SKM-1 treated with dmso at 0.1 percent for 144 hours (cell line): ENCODE measurements around the gene AP1M1.

Experiments used
- DNase-seq: peaks from one replicate; lab custom pipeline; 2025; ENCODE audit not compliant: unreplicated experiment; lab: John Stamatoyannopoulos, UW

AP1M1 gene

DNA sequence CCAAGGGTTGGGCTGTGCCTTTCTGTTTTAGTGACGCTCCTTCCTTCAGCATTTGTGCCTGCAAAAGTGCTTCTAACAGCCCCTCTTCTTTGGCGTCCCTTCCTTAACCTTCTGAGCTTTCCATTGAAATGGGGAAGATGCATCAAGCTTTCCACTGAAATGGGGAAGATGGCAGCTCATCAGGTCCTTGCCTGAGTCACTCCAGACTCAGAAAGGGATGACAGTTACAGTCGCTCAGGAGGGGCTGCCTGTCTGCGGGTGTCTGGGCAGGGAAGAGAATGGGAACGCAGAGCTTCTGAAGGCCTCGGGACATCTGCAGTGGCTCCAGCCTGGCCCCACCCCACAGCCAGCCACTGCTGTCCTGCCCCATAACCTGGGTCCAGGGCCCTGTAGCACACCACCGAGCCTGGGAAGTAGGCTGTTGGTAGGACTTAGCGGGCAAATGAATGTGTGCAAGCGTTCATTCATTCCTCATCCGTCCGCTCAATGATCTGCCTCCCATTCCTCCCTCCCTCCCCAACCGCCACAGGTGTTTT lies 9.8 kb downstream of the AP1M1 start:
- no peak for DNase-seq

DNA sequence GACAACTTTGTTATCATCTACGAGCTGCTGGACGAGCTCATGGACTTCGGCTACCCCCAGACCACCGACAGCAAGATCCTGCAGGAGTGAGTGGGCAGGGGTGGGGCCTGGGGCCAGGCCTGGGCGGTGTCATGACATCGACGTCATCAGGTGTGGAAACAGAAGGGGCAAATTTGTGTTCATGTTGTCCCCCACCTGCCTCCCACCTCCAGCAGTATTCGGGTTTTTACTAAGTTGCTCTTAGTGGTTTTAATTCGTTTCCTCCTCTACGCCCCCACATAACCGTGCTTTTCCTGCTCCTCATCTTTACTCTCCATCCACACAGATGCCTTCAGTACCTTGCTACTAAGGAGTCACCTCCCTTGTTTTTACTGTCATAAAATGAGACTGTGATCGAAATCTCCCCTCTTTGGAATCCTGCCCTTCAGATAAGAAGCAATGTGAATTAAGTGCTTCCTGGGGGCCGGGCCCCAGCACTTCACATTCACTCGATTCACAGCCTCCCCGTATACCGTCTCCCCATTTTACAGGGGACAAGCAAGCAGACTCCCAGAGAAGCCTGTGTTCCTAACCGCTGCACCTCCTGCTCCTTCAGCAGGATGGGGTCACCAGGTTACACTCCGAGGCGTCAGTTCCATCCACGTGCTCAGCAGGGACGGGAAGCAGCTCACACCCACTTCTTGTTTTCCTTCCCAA lies 10.5 kb downstream of the AP1M1 start:
- DNase-seq, result no peak

- no peak for DNase-seq
These were observed 11.3 kb downstream of the AP1M1 start for GRCh38 chr19:16208847-16209665.

DNA sequence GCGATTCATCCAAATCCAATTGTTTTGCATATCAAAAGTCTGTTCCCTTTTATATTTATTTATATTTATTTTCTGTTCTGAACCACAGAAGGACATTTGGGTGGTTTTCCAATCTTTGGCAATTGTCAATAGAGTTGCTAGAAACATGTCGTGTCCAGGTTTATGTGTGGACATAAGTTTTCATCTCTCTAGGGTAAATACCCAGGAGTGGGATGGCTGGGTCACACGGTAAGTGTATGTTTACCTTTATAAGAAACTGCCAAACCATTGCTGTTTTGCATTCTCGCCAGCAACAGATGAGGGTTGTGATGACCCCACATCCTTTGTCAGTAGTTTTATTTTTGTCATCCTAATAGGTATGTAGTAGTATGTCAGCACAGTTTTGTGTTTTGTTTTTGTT lies 12.5 kb downstream of the AP1M1 start:
- no peak for DNase-seq

DNA sequence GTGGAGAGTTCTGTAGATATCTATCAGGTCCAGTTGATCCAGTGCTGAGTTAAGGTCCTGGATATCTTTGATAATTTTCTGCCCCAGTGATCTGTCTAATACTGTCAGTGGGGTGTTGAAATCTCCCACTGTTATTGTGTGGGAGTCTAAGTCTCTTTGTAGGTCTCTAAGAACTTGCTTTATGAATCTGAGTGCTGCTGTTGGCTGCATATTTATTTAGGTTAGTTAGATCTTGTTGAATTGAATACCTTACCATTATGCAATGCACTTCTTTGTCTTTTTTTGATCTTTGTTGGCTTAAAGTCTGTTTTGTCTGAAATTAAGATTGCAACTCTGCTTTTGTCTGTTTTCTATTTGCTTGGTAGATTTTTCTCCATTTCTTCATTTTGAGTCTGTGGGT lies 15.4 kb downstream of the AP1M1 start:
- no peak for DNase-seq

- DNase-seq, result no peak
These were observed 19.3 kb downstream of the AP1M1 start for GRCh38 chr19:16216744-16217670.

GRCh38 chr19:16217716-16218451 lies 20.2 kb downstream of the AP1M1 start:
- DNase-seq, result no peak

DNA sequence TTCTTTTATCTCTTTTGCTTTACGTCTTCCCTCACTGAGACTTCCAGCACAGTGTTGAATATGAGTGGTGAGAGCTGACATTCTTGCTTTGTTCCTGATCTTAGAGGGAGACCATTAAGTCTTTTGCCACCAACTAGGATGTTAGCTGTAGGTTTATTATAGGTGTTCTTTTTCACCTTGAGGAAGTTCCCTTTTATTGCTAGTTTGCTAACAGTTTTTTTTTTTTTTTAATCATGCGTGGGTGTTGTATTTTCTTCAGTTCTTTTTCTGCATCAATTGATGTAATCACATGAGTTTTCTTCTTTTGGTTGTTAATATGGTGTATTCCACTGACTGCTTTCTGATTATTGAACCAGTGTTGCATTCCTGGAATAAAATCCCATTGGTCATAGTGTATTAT lies 21.1 kb downstream of the AP1M1 start:
- no peak for DNase-seq

DNA sequence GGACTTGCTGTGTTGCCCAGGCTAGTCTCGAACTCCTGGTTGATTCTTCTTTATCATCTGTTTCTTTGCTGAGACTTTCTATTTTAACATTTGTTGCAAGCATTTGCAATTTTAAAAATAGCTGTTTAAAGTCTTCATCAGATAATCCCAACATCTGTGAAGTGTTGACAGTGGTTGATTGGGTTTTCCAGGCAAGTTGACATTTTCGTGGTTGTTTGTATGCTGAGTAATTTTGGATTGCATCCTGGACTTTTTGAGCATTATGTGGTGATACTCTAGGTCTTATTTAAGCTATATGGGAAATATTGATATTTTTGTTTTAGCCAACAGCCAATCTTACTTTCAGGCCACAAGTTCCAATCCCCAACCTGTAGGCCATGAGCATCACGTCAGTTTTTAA lies 25.1 kb downstream of the AP1M1 start:
- no peak for DNase-seq

DNA sequence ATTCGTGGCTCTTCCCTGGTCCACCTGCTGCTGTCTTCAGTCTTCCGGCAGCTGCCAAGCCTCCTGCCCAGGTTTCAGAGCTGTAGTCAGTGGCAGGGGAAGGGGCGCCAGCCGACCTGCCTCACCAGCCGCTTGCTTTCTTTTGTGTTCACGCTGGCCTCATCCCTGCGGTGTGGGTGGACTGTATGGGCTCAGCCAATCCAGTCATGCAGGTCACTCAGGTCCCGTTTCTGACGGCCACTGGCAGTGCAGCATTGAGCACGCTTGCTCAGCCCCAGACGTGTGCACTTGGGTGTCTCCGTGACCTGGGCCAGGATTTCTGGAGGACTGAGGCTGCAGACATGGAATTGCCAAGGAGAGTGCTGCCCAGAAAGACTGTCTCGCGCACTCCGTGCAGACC lies 26.0 kb downstream of the AP1M1 start:
- no peak for DNase-seq

DNA sequence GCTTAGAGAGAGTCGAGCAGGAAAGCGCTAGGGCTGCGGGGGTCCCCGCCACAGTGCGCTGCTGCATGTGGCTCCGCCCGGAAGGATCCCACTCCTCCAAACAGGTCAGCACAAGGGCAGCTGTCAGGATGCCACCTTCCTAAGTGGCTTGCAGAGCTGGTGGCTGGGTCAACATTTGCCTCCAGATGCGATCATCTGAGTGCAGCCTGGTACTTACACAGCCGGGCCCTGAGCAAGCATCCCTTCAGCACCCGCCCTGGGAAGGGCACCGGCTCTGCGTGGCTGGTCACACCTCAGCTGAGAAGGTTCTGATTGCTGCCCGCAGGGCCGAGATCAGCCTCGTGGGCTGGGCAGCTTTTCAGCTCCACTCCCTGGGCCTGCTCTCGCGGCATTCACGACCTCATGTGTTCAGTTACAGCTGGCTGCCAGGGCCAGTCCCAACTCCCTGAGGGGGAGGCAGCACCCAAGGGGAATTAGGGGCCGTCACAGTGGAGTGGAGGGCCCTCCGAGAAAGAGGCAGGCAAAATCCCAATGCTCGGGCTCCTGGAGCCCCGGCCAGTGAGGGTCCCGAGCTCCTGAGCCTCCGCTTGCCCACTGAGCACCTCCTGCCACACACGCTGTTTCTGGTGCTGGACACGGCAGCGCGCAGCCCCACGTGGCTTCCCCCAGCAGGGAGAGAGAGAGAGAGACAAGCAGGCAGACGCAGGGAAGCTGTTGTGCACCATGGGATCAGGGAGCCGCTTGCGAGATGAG lies 26.8 kb downstream of the AP1M1 start:
- no peak for DNase-seq

- DNase-seq, result no peak
These were observed 27.8 kb downstream of the AP1M1 start for GRCh38 chr19:16225279-16226183.

DNA sequence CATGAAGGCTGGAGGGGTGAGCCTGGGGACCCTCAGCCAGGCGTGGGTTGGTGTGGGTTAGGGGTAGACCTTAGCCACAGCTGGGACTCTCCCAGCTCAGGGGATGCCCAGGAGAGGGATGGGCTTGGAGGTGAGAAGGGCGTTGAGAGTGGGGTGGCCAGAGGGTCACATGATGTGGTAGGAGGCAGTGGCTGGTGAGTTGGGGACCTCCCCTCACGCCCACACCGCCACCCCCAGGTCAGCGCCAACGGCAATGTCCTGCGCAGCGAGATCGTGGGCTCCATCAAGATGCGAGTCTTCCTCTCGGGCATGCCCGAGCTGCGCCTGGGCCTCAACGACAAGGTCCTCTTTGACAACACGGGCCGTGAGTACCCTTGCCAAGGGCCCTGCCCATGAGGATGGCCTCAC lies 28.5 kb downstream of the AP1M1 start:
- no peak for DNase-seq

DNA sequence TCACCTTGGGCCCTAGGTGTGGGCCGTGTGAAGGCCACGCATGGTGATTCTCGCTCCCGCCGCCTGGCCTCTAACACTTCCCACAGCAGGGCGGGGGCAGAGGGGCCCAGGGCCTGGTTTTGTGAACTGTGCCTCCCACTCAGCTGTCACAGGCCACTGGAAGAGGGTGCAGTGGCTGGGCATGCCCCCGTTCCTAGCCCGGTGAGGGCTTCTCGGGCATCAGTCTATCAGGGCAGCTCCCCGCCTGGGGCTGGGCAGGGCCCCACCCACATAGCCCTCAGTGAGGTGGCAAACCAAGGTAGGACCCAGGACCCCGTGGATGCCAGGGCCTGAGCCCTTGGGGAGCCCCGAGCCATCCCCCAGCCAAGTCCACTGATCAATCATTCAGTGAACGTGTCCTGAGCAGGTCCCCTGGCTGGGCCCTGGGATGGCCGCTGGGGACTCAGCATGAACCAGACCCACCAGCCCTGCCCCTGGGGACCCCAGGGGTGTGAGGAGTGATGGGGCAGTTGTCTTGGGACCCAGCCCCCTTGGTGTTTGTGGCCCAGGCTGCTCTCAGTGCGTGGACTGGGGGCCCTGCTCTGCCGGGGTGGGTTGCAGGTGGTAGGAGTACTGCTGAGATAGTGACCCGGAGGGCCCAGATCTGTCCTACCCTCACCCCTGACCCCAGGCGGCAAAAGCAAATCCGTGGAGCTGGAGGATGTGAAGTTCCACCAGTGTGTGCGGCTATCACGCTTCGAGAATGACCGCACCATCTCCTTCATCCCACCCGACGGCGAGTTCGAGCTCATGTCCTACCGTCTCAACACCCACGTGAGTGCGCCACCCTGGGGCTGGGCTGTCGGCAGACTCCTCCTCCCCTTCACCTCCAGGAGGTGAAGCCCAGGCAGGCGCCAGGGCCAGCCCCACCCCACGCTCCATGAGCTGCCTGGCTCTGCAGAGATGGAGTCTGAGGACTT lies 29.4 kb downstream of the AP1M1 start:
- DNase-seq, result no peak

GRCh38 chr19:16227837-16228636 lies 30.3 kb downstream of the AP1M1 start:
- DNase-seq, result no peak

DNA sequence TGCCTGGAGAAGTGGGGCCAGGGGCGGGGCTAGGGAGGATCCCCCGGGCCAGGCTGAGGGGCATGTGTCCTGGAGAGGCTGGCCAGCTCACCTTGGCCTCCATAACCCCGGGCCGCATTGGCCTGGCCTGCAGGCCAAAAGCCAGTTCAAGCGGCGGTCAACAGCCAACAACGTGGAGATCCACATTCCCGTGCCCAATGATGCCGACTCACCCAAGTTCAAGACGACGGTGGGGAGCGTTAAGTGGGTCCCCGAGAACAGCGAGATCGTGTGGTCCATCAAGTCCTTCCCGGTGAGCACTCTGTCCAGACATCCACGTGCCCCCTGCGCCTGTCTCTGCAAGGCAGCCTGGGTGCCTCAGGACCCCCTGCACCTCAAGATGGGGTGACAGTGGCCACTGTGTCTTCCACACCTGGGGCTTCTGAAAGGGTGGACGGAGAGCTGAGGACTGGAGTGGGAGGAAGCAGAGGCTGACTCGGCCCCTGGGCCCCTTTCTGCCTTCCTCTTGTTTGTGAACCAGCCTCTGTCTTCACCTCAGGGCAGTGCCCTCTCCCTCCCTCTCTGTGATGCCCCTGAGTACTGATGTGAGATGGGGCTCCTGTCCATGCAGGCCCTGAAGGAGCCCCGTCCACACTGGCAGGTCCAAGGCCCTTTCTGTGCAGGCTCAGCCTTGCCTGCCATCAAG lies 31.1 kb downstream of the AP1M1 start:
- no peak for DNase-seq
